Keratinocyte (primary cell): Measurements from ENCODE around the gene DSCAM. TPM values are rescaled to one million over a fixed set of nuclear protein-coding genes. Genes with fewer than 3 reads are reported as not detected.

Source experiments
- DNase-seq: peaks from one replicate; pipeline ENCODE4 v3.0.0-alpha.2; 2011; ENCODE audit warnings: low read depth, missing footprints, low spot score
- FAIRE-seq: peaks from 2 replicates; lab custom pipeline; 2011; peaks lifted over from hg19 to GRCh38; lab: Jason Lieb, UNC
- H2AFZ ChIP-seq: 2 replicates; pipeline ENCODE4 v1.6.0; 2012; ENCODE audit warnings: low read length, control low read depth, inconsistent platforms; ENCODE audit not compliant: control insufficient read depth
- H3K27ac ChIP-seq: 2 replicates; pipeline ENCODE4 v1.5.1; 2011; ENCODE audit warnings: low read length; ENCODE audit not compliant: control insufficient read depth, insufficient read depth
- H3K27me3 ChIP-seq: 3 replicates; pipeline ENCODE4 v1.6.0; 2011; ENCODE audit warnings: low read length; ENCODE audit not compliant: control insufficient read depth, insufficient read depth; ENCODE audit errors: extremely low read depth
- H3K36me3 ChIP-seq, 2 experiments: 2 replicates in 1 of 2; 3 replicates in 1 of 2; pipeline ENCODE4 v1.5.1; 2011; ENCODE audit warnings: low read length in 2 of 2, mild to moderate bottlenecking in 1 of 2; ENCODE audit not compliant: control insufficient read depth in 2 of 2, insufficient read depth in 2 of 2; ENCODE audit errors: extremely low read depth in 1 of 2
- H3K4me1 ChIP-seq: 3 replicates; pipeline ENCODE4 v1.5.1; 2011; ENCODE audit warnings: low read length; ENCODE audit not compliant: control insufficient read depth, insufficient read depth; ENCODE audit errors: extremely low read depth
- H3K4me2 ChIP-seq: 3 replicates; pipeline ENCODE4 v1.6.0; 2011; ENCODE audit warnings: low read depth, low read length; ENCODE audit not compliant: control insufficient read depth, insufficient read depth; ENCODE audit errors: extremely low read depth
- H3K4me3 ChIP-seq, 3 experiments: fragments of 200-600 bp in 1 of 3; sonication (generic) in 1 of 3; 2 replicates in 2 of 3; 3 replicates in 1 of 3; pipeline ENCODE4 v1.5.1; 2011 to 2016; ENCODE audit warnings: low read length in 3 of 3, mild to moderate bottlenecking in 3 of 3, control low read depth in 2 of 3, inconsistent platforms in 1 of 3, low read depth in 1 of 3, mixed read lengths in 1 of 3, mixed run types in 1 of 3, moderate library complexity in 1 of 3; ENCODE audit not compliant: control insufficient read depth in 2 of 3, insufficient read depth in 2 of 3; ENCODE audit errors: extremely low read depth in 1 of 3
- H3K79me2 ChIP-seq: 2 replicates; pipeline ENCODE4 v1.6.0; 2012; ENCODE audit warnings: low read length; ENCODE audit not compliant: control insufficient read depth, insufficient read depth
- H3K9ac ChIP-seq: 3 replicates; pipeline ENCODE4 v1.6.0; 2011; ENCODE audit warnings: low read length; ENCODE audit not compliant: control insufficient read depth, insufficient read depth; ENCODE audit errors: extremely low read depth
- H3K9me1 ChIP-seq: 3 replicates; pipeline ENCODE4 v1.6.0; 2011; ENCODE audit warnings: low read length; ENCODE audit not compliant: control insufficient read depth, insufficient read depth; ENCODE audit errors: extremely low read depth
- H3K9me3 ChIP-seq: 2 replicates; pipeline ENCODE4 v1.5.1; 2012; ENCODE audit warnings: low read depth, low read length; ENCODE audit not compliant: control insufficient read depth
- H4K20me1 ChIP-seq: 3 replicates; pipeline ENCODE4 v1.6.0; 2011; ENCODE audit warnings: low read length; ENCODE audit not compliant: control insufficient read depth, insufficient read depth; ENCODE audit errors: extremely low read depth
- EZH2 ChIP-seq: IDR thresholded peaks from one replicate; pipeline ENCODE4 v1.6.1; 2012; ENCODE audit warnings: inconsistent platforms, mild to moderate bottlenecking, low read length, moderate library complexity
- dilution Hi-C: fragments of 300-500 bp; cut with MboI; formaldehyde crosslinking; loops from one replicate; pipeline ENCODE4 v1.7.0; 2020; ENCODE audit warnings: low sequenced_read_pairs; ENCODE audit not compliant: extremely low pct_ligation_motif_present
- polyA plus RNA-seq, 5 experiments: library from polyadenylated mRNA; depleted of rRNA in 3 of 5; stranded (reverse) in 3 of 5; stranded (forward) in 1 of 5; unstranded in 1 of 5; fragments of >200 nt; gene quantifications; 1 replicate in 1 of 5; 2 replicates in 3 of 5; 3 replicates in 1 of 5; pipeline versions ENCODE4 v1.2.1 to v1.2.3, GENCODE V29; 2011 to 2012; ENCODE audit warnings: missing spikeins in 2 of 5, low read depth in 1 of 5, low replicate concordance in 1 of 5
- TF ChIP-seq, protein P1 (sequence below), 3 experiments: IDR thresholded peaks in 1 of 3; conservative IDR thresholded peaks in 1 of 3; optimal IDR thresholded peaks in 1 of 3; 2 replicates in 2 of 3; 3 replicates in 1 of 3; pipeline versions ENCODE3 to v1.5.1; 2011; ENCODE audit warnings: low read length in 3 of 3, mild to moderate bottlenecking in 3 of 3, moderate library complexity in 2 of 3, control low read depth in 1 of 3, inconsistent platforms in 1 of 3; ENCODE audit not compliant: insufficient read depth in 2 of 3; ENCODE audit errors: extremely low read depth in 1 of 3

The DSCAM gene
- polyA plus RNA-seq, 1 donor (not counting 4 experiments of a cell fraction or from before 2014, with no cell fraction given), result 2.1 TPM

DNA sequence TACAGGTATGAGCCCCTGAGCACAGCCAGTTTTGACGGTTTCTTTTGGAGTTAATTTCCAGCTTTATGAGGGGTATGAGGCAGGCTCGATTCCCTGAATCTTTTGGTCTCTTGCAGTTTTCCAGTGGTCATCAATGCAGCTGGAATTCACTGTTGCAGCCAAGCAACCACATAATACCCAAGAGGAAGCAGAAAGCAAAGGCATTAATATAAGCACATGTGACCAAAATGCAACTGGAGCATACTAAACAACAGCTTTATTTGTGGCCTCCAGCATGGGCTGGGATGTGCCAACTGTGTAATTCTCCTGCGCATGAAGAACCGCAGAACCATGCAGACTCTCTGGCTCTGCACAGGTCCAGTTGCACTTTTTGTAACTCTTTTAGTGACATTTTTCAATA lies 33.0 kb downstream of the DSCAM start:
- no peaks in the 10 kb centered on the region for H3K9me3 ChIP-seq
- no peak for DNase-seq
- no peak overlapping the region for H3K27ac ChIP-seq
- no peak overlapping the region for H3K9ac ChIP-seq
- no peak for FAIRE-seq
- TF ChIP-seq, protein P1, sequence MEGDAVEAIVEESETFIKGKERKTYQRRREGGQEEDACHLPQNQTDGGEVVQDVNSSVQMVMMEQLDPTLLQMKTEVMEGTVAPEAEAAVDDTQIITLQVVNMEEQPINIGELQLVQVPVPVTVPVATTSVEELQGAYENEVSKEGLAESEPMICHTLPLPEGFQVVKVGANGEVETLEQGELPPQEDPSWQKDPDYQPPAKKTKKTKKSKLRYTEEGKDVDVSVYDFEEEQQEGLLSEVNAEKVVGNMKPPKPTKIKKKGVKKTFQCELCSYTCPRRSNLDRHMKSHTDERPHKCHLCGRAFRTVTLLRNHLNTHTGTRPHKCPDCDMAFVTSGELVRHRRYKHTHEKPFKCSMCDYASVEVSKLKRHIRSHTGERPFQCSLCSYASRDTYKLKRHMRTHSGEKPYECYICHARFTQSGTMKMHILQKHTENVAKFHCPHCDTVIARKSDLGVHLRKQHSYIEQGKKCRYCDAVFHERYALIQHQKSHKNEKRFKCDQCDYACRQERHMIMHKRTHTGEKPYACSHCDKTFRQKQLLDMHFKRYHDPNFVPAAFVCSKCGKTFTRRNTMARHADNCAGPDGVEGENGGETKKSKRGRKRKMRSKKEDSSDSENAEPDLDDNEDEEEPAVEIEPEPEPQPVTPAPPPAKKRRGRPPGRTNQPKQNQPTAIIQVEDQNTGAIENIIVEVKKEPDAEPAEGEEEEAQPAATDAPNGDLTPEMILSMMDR (optimal IDR thresholded peaks at IDR 0.05 in 1 of 3, IDR thresholded peaks at IDR 0.05 in 1 of 3, conservative IDR thresholded peaks at IDR 0.05 in 1 of 3; ENCODE audit: extremely low read depth in 1 of 3, insufficient read depth in 2 of 3, low read length in 3 of 3), result no peak
- TF ChIP-seq EZH2, result no peak
- H2AFZ ChIP-seq, result no peak overlapping the region
- dilution Hi-C loops, result no loop called here
- H3K27me3 ChIP-seq, result no peaks in the 10 kb centered on the region
- no peaks in the 10 kb centered on the region for H3K4me1 ChIP-seq
- no peaks in the 10 kb centered on the region for H3K36me3 ChIP-seq
- no peaks in the 10 kb centered on the region for H3K79me2 ChIP-seq
- no peak overlapping the region for H3K4me3 ChIP-seq
- no peaks in the 10 kb centered on the region for H4K20me1 ChIP-seq
- no peak overlapping the region for H3K4me2 ChIP-seq
- no peaks in the 10 kb centered on the region for H3K9me1 ChIP-seq

DNA sequence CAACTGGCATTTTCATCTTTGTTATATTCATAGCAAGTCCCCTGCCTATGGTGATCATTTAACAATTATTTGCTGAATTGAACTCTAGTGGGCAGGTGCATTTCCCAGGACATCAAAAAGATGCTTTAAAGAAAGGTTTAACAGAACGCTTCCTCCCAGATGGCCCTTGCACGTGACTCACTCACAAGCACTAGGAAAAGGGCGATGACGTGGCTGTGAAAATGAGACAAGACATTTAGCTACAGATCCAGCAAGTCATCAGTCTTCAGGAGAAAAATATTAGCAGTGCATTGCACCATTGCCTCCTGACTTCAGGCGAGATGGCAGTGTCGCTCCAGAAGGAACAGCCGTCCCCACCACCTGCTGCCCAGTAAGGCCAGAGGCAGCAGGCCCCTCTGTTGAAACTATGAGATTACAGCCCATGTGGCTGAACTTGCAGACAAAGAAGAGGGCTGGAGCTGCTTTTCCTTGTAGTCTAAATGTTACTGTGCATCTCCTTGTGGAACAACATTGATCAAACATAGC lies 37.2 kb downstream of the DSCAM start:
- FAIRE-seq (no peak), DNase-seq (no peak)
- TF ChIP-seq, protein P1 (optimal IDR thresholded peaks at IDR 0.05 in 1 of 3, IDR thresholded peaks at IDR 0.05 in 1 of 3, conservative IDR thresholded peaks at IDR 0.05 in 1 of 3; ENCODE audit: extremely low read depth in 1 of 3, insufficient read depth in 2 of 3, low read length in 3 of 3), result no peak
- TF ChIP-seq EZH2, result no peak
- Histone ChIP-seq H3K4me3 (no peak overlapping the region), H3K27me3 (no peaks in the 10 kb centered on the region), H3K4me2 (no peak overlapping the region), H3K9ac (no peak overlapping the region), H3K9me3 (no peaks in the 10 kb centered on the region), H3K9me1 (no peaks in the 10 kb centered on the region), H2AFZ (no peak overlapping the region), H3K79me2 (no peaks in the 10 kb centered on the region), H3K27ac (no peak overlapping the region), H3K4me1 (no peaks in the 10 kb centered on the region), H4K20me1 (no peaks in the 10 kb centered on the region), H3K36me3 (no peaks in the 10 kb centered on the region)
- dilution Hi-C loops, result no loop called here
